C4-2B (cell line): ENCODE data around the gene INMT.

ENCODE experiments used
- ZFX ChIP-seq: fragments of 450-650 bp; IDR thresholded peaks from 2 replicates; pipeline ENCODE4 v1.6.1; 2017
- TF ChIP-seq, protein P1 (sequence below): fragments of 450-650 bp; conservative IDR thresholded peaks from 2 replicates; pipeline ENCODE4 v1.5.1; 2017; ENCODE audit warnings: mild to moderate bottlenecking

GRCh38 chr7:30745261-30745941 lies 6.5 kb upstream of the INMT start:
- TF ChIP-seq, protein P1, sequence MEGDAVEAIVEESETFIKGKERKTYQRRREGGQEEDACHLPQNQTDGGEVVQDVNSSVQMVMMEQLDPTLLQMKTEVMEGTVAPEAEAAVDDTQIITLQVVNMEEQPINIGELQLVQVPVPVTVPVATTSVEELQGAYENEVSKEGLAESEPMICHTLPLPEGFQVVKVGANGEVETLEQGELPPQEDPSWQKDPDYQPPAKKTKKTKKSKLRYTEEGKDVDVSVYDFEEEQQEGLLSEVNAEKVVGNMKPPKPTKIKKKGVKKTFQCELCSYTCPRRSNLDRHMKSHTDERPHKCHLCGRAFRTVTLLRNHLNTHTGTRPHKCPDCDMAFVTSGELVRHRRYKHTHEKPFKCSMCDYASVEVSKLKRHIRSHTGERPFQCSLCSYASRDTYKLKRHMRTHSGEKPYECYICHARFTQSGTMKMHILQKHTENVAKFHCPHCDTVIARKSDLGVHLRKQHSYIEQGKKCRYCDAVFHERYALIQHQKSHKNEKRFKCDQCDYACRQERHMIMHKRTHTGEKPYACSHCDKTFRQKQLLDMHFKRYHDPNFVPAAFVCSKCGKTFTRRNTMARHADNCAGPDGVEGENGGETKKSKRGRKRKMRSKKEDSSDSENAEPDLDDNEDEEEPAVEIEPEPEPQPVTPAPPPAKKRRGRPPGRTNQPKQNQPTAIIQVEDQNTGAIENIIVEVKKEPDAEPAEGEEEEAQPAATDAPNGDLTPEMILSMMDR = no peak
- no peak for TF ChIP-seq ZFX
